Measurements from ENCODE around the gene KHDC4. TPM values are rescaled to one million over a fixed set of nuclear protein-coding genes. Genes with fewer than 3 reads are reported as not detected.

KHDC4 gene
- total RNA-seq, 1 experiment from 2014 or later = 57.7 TPM

DNA sequence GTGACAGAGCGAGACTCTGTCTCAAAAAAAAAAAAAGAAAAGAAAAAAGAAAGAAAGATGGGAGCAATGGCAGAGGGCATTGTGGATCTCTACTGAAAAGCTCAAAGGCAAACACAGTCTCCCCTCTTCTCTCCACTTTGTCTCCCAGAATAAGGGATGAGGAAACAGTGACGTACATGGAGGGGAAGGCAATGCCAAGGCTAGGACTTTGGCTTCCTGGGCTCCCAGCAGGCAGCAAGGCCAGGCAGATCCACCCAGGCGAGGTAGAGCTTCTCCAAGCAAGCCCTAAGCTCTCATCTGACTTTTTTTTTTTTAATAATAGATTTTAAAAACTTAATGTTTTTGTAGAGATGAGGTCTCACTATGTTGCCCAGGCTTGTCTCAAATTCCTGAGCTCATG lies 39.5 kb upstream of the KHDC4 start:
- peaks cover 10% of the 10 kb centered on the region for H4K20me1 ChIP-seq (ENCODE audit: control insufficient read depth, insufficient read depth, insufficient read length)
- WGBS (ENCODE audit: extremely low coverage, insufficient read length, low lambda C conversion rate) = no CpG with 5 or more reads among the region's 3 CpGs
- no peak overlapping the region for H3K27ac Mint-ChIP-seq

More for the DNA sequence above, 39.5 kb upstream of the KHDC4 start:
- no peak overlapping the region for H2BK12ac ChIP-seq (ENCODE audit: insufficient read length, low read depth, low read length)
- no peak overlapping the region for H4K5ac ChIP-seq (ENCODE audit: insufficient read length, low read depth, low read length)
- no peak overlapping the region for H2BK15ac ChIP-seq (ENCODE audit: low read depth, low read length)
- H3K27ac ChIP-seq (ENCODE audit: insufficient read length, low read depth, low read length) = no peak overlapping the region
- peaks cover 37% of the 10 kb centered on the region for H3K79me2 ChIP-seq (ENCODE audit: insufficient read depth, low read length)
- H3K9me3 ChIP-seq (ENCODE audit: control insufficient read depth, low read depth, low read length) = no peaks in the 10 kb centered on the region
- no peak overlapping the region for H3K18ac ChIP-seq (ENCODE audit: insufficient read length, low read depth, low read length)
- TF ChIP-seq, protein P1, sequence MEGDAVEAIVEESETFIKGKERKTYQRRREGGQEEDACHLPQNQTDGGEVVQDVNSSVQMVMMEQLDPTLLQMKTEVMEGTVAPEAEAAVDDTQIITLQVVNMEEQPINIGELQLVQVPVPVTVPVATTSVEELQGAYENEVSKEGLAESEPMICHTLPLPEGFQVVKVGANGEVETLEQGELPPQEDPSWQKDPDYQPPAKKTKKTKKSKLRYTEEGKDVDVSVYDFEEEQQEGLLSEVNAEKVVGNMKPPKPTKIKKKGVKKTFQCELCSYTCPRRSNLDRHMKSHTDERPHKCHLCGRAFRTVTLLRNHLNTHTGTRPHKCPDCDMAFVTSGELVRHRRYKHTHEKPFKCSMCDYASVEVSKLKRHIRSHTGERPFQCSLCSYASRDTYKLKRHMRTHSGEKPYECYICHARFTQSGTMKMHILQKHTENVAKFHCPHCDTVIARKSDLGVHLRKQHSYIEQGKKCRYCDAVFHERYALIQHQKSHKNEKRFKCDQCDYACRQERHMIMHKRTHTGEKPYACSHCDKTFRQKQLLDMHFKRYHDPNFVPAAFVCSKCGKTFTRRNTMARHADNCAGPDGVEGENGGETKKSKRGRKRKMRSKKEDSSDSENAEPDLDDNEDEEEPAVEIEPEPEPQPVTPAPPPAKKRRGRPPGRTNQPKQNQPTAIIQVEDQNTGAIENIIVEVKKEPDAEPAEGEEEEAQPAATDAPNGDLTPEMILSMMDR (conservative IDR thresholded peaks at IDR 0.05) = no peak
- no peak overlapping the region for H4K8ac ChIP-seq (replicated peaks; ENCODE audit: insufficient read length, low read depth, low read length)
- peaks cover 22% of the 10 kb centered on the region for H3K23me2 ChIP-seq (ENCODE audit: insufficient read length, low read depth, low read length, poor library complexity, severe bottlenecking)
- Mint-ChIP-seq H3K9me3 (no peaks in the 10 kb centered on the region), H3K4me1 (peaks cover 73 to 85% of the 10 kb centered on the region in 2 experiments), H3K4me3 (no peak overlapping the region), H3K36me3 (ENCODE audit: insufficient read depth in 1 of 3, low read depth in 3 of 3) (peaks cover 7 to 32% (median 30%) of the 10 kb centered on the region in 3 experiments; a peak in 6 of 7 replicates), H3K27me3 (ENCODE audit: low read depth) (no peaks in the 10 kb centered on the region)
- no peak overlapping the region for H2AFZ ChIP-seq (ENCODE audit: low read length)
- no peak overlapping the region for H2BK120ac ChIP-seq (ENCODE audit: low read depth, low read length, poor library complexity, severe bottlenecking)
- no peak overlapping the region for H3K9ac ChIP-seq (ENCODE audit: extremely low read depth, insufficient read length, low read length)
- DNase-seq = no peak
- no peak overlapping the region for H4K91ac ChIP-seq (ENCODE audit: insufficient read length, low read depth, low read length)
- no peak overlapping the region for H2BK5ac ChIP-seq (ENCODE audit: insufficient read length, low read length)
- no peaks in the 10 kb centered on the region for H3K27me3 ChIP-seq (ENCODE audit: insufficient read depth, low read length)
- no peak overlapping the region for H3K4ac ChIP-seq (ENCODE audit: low read depth, low read length)
- H3K79me1 ChIP-seq (ENCODE audit: insufficient read depth, low read depth, low read length, poor library complexity, severe bottlenecking) = peaks cover 9% of the 10 kb centered on the region
- peaks cover 20% of the 10 kb centered on the region for H3K4me1 ChIP-seq (ENCODE audit: insufficient read depth, low read length)
- H3K4me2 ChIP-seq (ENCODE audit: insufficient read depth, insufficient read length, low read length) = no peak overlapping the region
- no peak overlapping the region for H3K14ac ChIP-seq (ENCODE audit: insufficient read depth, low read length)
- no peak overlapping the region for H3K23ac ChIP-seq (ENCODE audit: insufficient read length, low read depth, low read length)
- H3T11ph ChIP-seq (ENCODE audit: low read length) = no peak overlapping the region
- no peak overlapping the region for H2AK5ac ChIP-seq (ENCODE audit: insufficient read length, low read length)
- no peak overlapping the region for H3K56ac ChIP-seq (ENCODE audit: insufficient read length, low read depth, low read length)
- no peak overlapping the region for H2BK20ac ChIP-seq (ENCODE audit: low read depth, low read length, poor library complexity, severe bottlenecking)

All from H9 (cell line).